HG02571 (cell line): Measurements from ENCODE around the gene WFDC2.
"Not testable (repeated sequence)": the region's sequence is repeated elsewhere in the genome, so short reads cannot be mapped to it uniquely, and the experiment has no call there.

ENCODE experiments used
- ATAC-seq: cut with Tn5 transposase; IDR thresholded peaks from one replicate; pipeline ENCODE4 v1.9.1; 2021; ENCODE audit warnings: mild to moderate bottlenecking, moderate library complexity; ENCODE audit not compliant: unreplicated experiment

The WFDC2 gene

GRCh38 chr20:45450097-45450818 is 19.3 kb upstream of the WFDC2 start:
- no peak for ATAC-seq

- ATAC-seq: no peak
Observed at GRCh38 chr20:45452238-45452637, 17.3 kb upstream of the WFDC2 start.

- no peak for ATAC-seq
Observed at GRCh38 chr20:45452772-45453691, 16.5 kb upstream of the WFDC2 start.

GRCh38 chr20:45456632-45457031 is 12.9 kb upstream of the WFDC2 start:
- ATAC-seq: no peak

GRCh38 chr20:45459606-45460005 is 9.9 kb upstream of the WFDC2 start:
- ATAC-seq: no peak

GRCh38 chr20:45461225-45461624 is 8.3 kb upstream of the WFDC2 start:
- no peak for ATAC-seq

GRCh38 chr20:45462711-45463509 is 6.6 kb upstream of the WFDC2 start:
- no peak for ATAC-seq

GRCh38 chr20:45463709-45464108 is 5.8 kb upstream of the WFDC2 start:
- no peak for ATAC-seq

GRCh38 chr20:45465491-45466266 is 3.9 kb upstream of the WFDC2 start:
- ATAC-seq: no peak

- no peak for ATAC-seq
Observed at GRCh38 chr20:45467172-45467571, 2.4 kb upstream of the WFDC2 start.

- ATAC-seq: no peak
Observed at GRCh38 chr20:45467861-45468260, 1.7 kb upstream of the WFDC2 start.

GRCh38 chr20:45470262-45470931 is 844 bp downstream of the WFDC2 start:
- no peak for ATAC-seq

- ATAC-seq: no peak
Observed at GRCh38 chr20:45470937-45471336, 1.4 kb downstream of the WFDC2 start.

- not testable (repeated sequence) for ATAC-seq
Observed at GRCh38 chr20:45472286-45472685, 2.7 kb downstream of the WFDC2 start.

GRCh38 chr20:45477530-45478148 is 8.1 kb downstream of the WFDC2 start:
- ATAC-seq: not testable (repeated sequence)

- no peak for ATAC-seq
Observed at GRCh38 chr20:45479822-45480221, 10.3 kb downstream of the WFDC2 start.

- ATAC-seq: no peak
Observed at GRCh38 chr20:45484676-45485075, 15.1 kb downstream of the WFDC2 start.

- no peak for ATAC-seq
Observed at GRCh38 chr20:45485388-45485787, 15.8 kb downstream of the WFDC2 start.

- no peak for ATAC-seq
Observed at GRCh38 chr20:45487231-45487635, 17.7 kb downstream of the WFDC2 start.
